Measurements from ENCODE around the gene SF3B2.
"Not testable (repeated sequence)": the region's sequence is repeated elsewhere in the genome, so short reads cannot be mapped to it uniquely, and the experiment has no call there.

The SF3B2 gene

GRCh38 chr11:66076561-66076960 lies 24.4 kb downstream of the SF3B2 start:
- DNase-seq: no peak

GRCh38 chr11:66077927-66078326 lies 25.8 kb downstream of the SF3B2 start:
- no peak for DNase-seq

DNA sequence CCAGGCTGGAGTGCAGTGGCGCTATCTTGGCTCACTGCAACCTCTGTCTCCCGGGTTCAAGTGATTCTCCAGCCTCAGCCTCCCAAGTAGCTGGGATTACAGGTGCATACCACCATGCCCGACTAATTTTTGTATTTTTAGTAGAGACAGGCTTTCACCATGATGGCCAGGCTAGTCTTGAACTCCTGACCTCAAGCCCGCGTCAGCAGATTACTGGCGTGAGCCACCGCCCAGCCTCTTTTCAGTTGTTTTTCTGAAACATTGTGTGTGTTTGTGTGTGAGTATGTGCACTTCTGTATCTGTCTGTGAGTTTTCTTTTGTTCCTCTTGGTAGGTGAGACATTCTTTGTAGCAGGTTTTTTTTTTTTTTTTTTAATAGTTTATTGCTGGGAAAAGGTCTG lies 26.8 kb downstream of the SF3B2 start:
- not testable (repeated sequence) for DNase-seq

DNA sequence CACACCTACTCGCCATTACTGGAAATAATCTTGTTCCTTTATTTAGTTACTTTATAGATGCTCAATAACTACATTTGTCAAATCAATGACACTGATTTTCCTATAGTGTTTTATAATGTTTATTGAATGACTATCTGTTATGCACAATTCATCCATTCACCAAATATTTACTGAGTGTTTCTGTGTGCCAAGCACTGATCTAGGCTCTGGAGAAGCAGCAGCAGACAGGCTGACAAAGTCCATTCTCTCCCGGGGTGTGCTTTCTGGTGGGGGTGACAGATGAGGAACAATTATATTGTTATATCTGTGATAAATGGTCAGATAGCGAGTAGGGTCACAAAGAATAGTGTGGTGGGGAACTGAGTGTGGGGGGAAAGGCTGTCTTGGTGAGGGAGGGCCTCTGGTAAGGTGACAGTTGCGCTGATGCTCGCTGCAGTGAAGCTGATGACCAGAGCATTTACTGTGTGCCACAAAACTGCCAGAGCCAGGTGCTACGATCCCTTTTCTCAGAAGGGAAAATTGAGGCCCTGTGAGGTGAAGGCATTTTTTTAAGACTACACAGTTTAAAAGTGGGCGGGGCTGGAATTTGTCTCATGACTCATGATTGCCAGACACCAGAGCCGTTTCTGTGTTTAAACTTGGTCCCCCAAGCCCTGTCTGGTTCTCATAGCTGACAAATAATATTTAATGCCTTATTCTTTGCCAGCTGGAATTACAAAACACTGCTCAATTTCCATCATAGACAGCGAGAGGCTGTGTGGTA lies 28.1 kb downstream of the SF3B2 start:
- DNase-seq: no peak

GRCh38 chr11:66081505-66081904 lies 29.3 kb downstream of the SF3B2 start:
- DNase-seq: no peak

- DNase-seq: peak; percentile 66
Observed at GRCh38 chr11:66082946-66083698, 31.0 kb downstream of the SF3B2 start.

DNA sequence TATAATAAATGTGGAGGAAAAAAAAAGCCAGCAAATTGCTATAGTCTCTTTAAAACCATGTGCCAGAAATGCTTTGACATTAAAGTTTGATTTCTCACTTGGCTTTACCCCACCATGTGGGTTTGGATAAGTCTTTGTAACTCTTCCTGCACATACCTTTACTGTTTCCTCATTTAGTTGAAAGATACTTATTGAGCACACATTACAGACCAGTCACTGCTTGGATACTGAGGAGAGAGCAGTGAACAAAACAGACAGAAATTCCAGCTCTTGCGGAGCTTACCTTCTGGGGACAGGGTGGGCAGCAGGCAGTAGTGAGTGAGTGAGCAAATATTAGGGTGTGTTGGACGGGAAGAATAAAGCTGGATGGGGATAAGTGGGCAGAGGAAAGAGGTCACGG lies 31.6 kb downstream of the SF3B2 start:
- no peak for DNase-seq

GRCh38 chr11:66084821-66085475 lies 32.8 kb downstream of the SF3B2 start:
- no peak for DNase-seq

DNA sequence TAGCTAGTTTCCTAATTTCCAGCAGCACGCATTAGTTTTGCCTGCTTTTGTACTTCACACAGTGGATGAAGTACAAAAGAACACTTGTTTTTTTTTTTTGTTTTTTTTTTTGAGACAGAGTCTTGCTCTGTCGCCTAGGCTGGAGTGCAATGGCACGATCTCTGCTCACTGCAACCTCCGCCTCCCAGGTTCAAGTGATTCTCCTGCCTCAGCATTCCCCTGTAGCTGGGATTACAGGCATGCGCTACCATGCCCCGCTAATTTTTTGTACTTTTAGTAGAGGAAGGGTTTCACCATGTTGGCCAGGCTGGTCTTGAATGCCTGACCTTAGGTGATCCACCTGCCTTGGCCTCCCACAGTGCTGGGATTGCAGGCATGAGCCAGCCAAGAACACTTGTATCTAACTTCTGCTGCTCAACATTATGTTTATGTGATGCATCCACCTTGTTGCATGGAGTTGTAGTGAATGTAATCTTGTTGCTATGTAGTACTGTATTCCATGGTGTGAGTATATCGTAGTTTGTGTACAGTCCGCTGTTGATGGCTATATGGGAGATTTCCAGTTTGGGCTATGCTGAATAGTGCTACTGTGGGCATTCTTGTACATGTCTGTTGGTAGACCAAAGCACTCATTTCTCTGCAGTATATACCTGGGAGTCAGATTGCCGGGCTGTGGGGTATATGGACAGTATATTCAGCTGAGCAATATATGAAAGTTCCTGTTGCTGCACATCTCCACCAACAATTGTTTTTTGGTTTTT lies 35.2 kb downstream of the SF3B2 start:
- DNase-seq: no peak

- DNase-seq: no peak
Observed at GRCh38 chr11:66089067-66089466, 36.9 kb downstream of the SF3B2 start.

DNA sequence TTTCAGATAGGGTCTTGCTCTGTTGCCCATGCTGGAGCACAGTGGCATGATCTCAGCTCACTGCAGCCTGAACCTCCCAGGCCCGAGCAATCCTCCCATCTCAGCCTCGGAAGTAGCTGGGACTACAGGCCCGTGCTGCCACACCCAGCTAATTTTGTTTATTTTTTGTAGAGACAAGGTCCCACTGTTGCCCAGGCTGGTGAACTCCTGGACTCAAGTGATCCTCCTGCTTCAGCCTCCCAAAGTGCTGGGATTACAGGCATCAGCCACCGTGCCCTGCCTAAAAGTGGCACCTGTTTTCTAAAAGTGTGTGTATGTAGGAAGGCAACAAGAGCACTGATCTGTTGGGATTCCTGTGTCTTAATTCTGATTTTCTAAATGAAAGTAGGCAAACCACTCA lies 38.1 kb downstream of the SF3B2 start:
- DNase-seq: no peak

DNA sequence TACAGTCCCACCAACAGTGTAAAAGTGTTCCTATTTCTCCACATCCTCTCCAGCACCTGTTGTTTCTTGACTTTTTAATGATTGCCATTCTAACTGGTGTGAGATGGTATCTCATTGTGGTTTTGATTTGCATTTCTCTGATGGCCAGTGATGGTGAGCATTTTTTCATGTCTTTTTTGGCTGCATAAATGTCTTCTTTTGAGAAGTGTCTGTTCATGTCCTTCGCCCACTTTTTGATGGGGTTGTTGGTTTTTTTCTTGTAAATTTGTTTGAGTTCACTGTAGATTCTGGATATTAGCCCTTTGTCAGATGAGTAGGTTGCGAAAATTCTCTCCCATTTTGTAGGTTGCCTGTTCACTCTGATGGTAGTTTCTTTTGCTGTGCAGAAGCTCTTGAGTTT lies 40.0 kb downstream of the SF3B2 start:
- DNase-seq: not testable (repeated sequence)

DNA sequence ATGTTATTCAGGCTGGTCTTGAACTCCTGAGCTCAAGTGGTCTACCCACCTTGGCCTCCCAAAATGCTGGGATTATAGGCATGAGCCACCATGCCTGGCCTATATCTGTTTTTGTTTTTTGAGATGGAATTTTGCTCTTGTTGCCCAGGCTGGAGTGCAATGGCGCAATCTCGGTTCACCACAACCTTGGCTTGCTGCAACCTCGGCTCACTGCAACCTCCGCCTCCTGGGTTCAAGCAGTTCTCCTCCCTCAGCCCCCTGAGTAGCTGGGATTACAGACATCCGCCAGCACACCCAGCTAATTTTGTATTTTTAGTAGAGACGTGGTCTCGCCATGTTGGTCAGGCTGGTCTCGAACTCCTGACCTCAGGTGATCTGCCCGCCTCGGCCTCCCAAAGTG lies 47.6 kb downstream of the SF3B2 start:
- DNase-seq: not testable (repeated sequence)

GRCh38 chr11:66100272-66101065 lies 48.3 kb downstream of the SF3B2 start:
- DNase-seq: no peak

GRCh38 chr11:66101066-66101464 lies 48.9 kb downstream of the SF3B2 start:
- no peak for DNase-seq

- no peak for DNase-seq
Observed at GRCh38 chr11:66104057-66104638, 52.0 kb downstream of the SF3B2 start.

DNA sequence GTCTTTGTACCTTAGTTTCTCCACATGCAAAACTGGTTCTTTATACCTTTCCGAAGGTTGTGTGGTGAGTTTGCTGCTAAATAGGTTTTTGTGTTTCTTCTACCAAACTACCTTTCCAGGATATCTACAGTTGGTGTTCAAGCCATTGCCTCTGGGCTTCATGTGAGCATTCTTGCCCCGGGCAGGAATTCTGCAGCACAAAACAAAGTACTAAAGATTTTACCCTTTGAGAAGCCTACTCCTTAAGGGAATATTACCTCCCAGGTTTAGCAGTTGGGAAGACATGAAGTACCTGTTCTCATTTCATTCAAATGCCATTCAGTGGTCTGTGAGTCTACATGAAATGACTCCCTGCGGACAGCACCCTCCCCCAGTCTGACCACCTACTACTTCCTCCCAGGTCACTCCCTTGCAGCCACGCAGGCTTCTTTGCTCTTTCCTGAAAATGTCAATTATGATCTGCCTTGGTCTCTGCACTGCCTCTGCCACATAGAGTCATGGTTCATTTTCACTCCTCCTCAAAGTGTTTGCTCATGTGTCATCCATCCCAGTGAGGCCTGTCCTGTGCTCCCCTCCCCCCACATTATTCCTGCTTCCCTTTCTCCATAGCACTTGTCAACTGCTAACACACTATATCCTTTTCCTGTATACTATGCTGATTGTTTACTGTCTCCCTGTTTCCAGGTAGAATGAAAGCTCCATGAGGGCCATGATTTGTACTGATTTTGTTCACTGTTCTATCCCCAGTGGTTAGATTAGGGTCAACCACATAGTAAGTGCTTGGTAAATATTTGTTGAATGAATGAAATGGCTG lies 54.8 kb downstream of the SF3B2 start:
- no peak for DNase-seq

DNA sequence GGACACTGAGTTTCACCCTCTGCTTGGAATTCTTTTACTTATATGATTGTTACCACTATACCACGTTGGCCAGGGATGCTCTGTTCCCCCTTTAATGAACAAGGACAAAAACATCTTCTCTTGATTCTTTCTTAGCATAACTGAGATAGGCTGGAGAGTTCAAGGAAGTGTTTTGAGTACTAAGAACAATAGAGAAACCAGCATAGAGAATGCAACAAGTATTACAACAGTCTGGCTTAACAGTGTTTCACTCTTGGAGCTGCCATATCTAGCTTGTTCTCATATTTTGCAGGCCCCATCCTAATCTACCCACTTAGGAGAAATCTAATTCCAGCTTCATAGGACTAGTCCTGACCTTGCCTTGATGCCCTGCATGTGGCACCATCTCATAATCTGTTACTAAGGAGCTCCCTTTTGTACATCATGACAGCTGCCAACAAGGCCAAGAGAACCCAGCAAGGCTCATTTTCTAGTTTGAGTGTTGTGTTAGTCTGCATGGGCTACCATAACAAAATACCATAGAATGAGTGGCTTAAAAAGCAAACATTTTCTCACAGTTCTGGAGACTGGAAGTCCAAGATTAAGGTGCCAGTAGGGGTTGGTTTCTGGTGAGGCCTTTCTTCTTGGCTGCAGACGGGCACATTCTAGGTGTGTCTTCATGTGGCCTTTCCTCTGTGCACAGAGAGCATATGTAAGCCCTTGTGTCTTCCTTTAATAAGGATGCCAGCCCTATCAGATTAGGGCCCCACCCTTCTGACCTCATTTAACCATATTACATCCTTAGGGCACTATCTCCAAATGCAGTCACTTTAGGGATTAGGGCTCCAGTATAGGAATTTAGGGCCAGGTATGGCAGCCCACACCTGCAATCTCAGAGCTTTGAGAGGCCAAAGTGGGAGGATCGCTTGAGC lies 55.7 kb downstream of the SF3B2 start:
- DNase-seq: no peak

- DNase-seq: no peak
Observed at GRCh38 chr11:66109294-66109693, 57.1 kb downstream of the SF3B2 start.

- no peak for DNase-seq
Observed at GRCh38 chr11:66111158-66111557, 59.0 kb downstream of the SF3B2 start.

Measured in NCI-H1417 treated with DMSO at 0.1 percent for 48 hours (cell line).